Endothelial cell of umbilical vein (primary cell): ENCODE data around the gene CHD5. TPM values are rescaled to one million over a fixed set of nuclear protein-coding genes. Genes with fewer than 3 reads are reported as not detected.

ENCODE experiments used
- BruUV-seq: library from RNA; stranded (reverse); fragments of 400-500 nt; replicated peaks from 2 replicates; lab custom pipeline; 2021; lab: Mats Ljungman, UMichigan
- CTCF ChIA-PET: fragments of 300-600, 350-600 bp; sonication (Branson Sonifier 250); formaldehyde crosslinking; loops from one replicate; lab custom pipeline; 2021; ENCODE audit warnings: antibody characterized with exemption, inconsistent platforms; lab: Charles Lee
- POLR2A ChIA-PET: fragments of 300-600, 350-600 bp; sonication (Branson Sonifier 250); formaldehyde crosslinking; loops from one replicate; lab custom pipeline; 2021; ENCODE audit warnings: antibody characterized with exemption, inconsistent platforms; lab: Charles Lee
- DNase-seq: peaks from one replicate; pipeline ENCODE4 v3.0.0-alpha.2; 2011; ENCODE audit warnings: low read depth, low spot score
- FAIRE-seq: peaks from 2 replicates; lab custom pipeline; 2011; peaks lifted over from hg19 to GRCh38; lab: Jason Lieb, UNC
- H2AFZ ChIP-seq: 2 replicates; pipeline ENCODE4 v1.6.0; 2012; ENCODE audit warnings: low read depth, low read length, control low read depth, inconsistent platforms
- H3K27ac ChIP-seq: 2 replicates; pipeline ENCODE4 v1.5.1; 2011; ENCODE audit warnings: low read depth, mild to moderate bottlenecking, control low read depth, low read length, moderate library complexity; ENCODE audit not compliant: insufficient read depth
- H3K27me3 ChIP-seq, 2 experiments: 2 replicates each; pipeline versions ENCODE4 v1.6.0 to v1.6.1; 2011; ENCODE audit warnings: low read length in 2 of 2, mixed read lengths in 1 of 2; ENCODE audit not compliant: control insufficient read depth in 2 of 2, insufficient read depth in 2 of 2
- H3K36me3 ChIP-seq, 2 experiments: 2 replicates in 1 of 2; 3 replicates in 1 of 2; pipeline ENCODE4 v1.5.1; 2011; ENCODE audit warnings: low read length in 2 of 2, mild to moderate bottlenecking in 1 of 2, moderate library complexity in 1 of 2; ENCODE audit not compliant: control insufficient read depth in 2 of 2, insufficient read depth in 2 of 2; ENCODE audit errors: extremely low read depth in 1 of 2
- H3K4me1 ChIP-seq: 3 replicates; pipeline ENCODE4 v1.5.1; 2011; ENCODE audit warnings: mild to moderate bottlenecking, low read length; ENCODE audit not compliant: control insufficient read depth, insufficient read depth; ENCODE audit errors: extremely low read depth
- H3K4me2 ChIP-seq: 2 replicates; pipeline ENCODE4 v1.6.1; 2011; ENCODE audit warnings: low read length, control low read depth, mixed read lengths; ENCODE audit not compliant: insufficient read depth
- H3K4me3 ChIP-seq, 3 experiments: fragments of 200-600 bp in 1 of 3; sonication (generic), shearing (Covaris generic) in 1 of 3; replicated peaks in 1 of 3; 2 replicates each; pipeline ENCODE4 v1.5.1; 2011 to 2016; ENCODE audit warnings: control low read depth in 3 of 3, low read length in 3 of 3, mild to moderate bottlenecking in 2 of 3, inconsistent platforms in 1 of 3, low read depth in 1 of 3, moderate library complexity in 1 of 3; ENCODE audit not compliant: insufficient read depth in 1 of 3
- H3K79me2 ChIP-seq: 2 replicates; pipeline ENCODE4 v1.6.0; 2012; ENCODE audit warnings: low read length, inconsistent platforms; ENCODE audit not compliant: control insufficient read depth, insufficient read depth
- H3K9ac ChIP-seq: replicated peaks from 2 replicates; pipeline ENCODE3; 2011; ENCODE audit warnings: low read length, control low read depth; ENCODE audit not compliant: insufficient read depth; ENCODE audit errors: extremely low read depth
- H3K9me1 ChIP-seq: replicated peaks from 3 replicates; pipeline ENCODE4 v1.6.0; 2011; ENCODE audit warnings: mild to moderate bottlenecking, low read length; ENCODE audit not compliant: control insufficient read depth, insufficient read depth; ENCODE audit errors: extremely low read depth
- H3K9me3 ChIP-seq: replicated peaks from 2 replicates; pipeline ENCODE4 v1.5.1; 2012; ENCODE audit warnings: low read length, inconsistent platforms; ENCODE audit not compliant: control insufficient read depth, insufficient read depth
- H4K20me1 ChIP-seq: replicated peaks from 2 replicates; pipeline ENCODE3; 2011; ENCODE audit warnings: mild to moderate bottlenecking, low read length; ENCODE audit not compliant: control insufficient read depth, insufficient read depth; ENCODE audit errors: extremely low read depth
- CTCF ChIP-seq, 2 donors: IDR thresholded peaks; 1 replicate in 1 of 2; 2 replicates in 1 of 2; pipeline ENCODE4 v1.5.1; 2011; ENCODE audit warnings: low read length in 2 of 2, mild to moderate bottlenecking in 2 of 2, moderate library complexity in 2 of 2, control low read depth in 1 of 2, inconsistent platforms in 1 of 2, low read depth in 1 of 2; ENCODE audit not compliant: insufficient read depth in 1 of 2; ENCODE audit errors: extremely low read depth in 1 of 2
- EZH2 ChIP-seq: IDR thresholded peaks from 2 replicates; pipeline ENCODE4 v1.6.1; 2012; ENCODE audit warnings: borderline replicate concordance, low read depth, mild to moderate bottlenecking, moderate library complexity, low read length, inconsistent platforms; ENCODE audit not compliant: severe bottlenecking
- FOS ChIP-seq: IDR thresholded peaks from 2 replicates; pipeline ENCODE4 v1.6.1; 2011; ENCODE audit warnings: mild to moderate bottlenecking, low read length, moderate library complexity, borderline replicate concordance; ENCODE audit not compliant: insufficient read depth
- GATA2 ChIP-seq: IDR thresholded peaks from 2 replicates; pipeline ENCODE4 v1.7.0; 2011; ENCODE audit warnings: low read depth, mild to moderate bottlenecking, moderate library complexity, mixed read lengths, low read length; ENCODE audit not compliant: insufficient read length, insufficient read depth
- JUN ChIP-seq: IDR thresholded peaks from 2 replicates; pipeline ENCODE4 v1.6.1; 2011; ENCODE audit warnings: borderline replicate concordance, low read depth; ENCODE audit not compliant: insufficient read length, insufficient read depth
- MAX ChIP-seq: IDR thresholded peaks from 2 replicates; pipeline ENCODE4 v1.6.1; 2011; ENCODE audit not compliant: insufficient read depth, insufficient read length
- MYC ChIP-seq: IDR thresholded peaks from one replicate; pipeline ENCODE4 v1.6.1; 2011; ENCODE audit warnings: mild to moderate bottlenecking, low read depth, low read length
- POLR2A ChIP-seq: IDR thresholded peaks from 2 replicates; pipeline ENCODE4 v1.6.1; 2012; ENCODE audit warnings: low read depth, mild to moderate bottlenecking, control low read depth, low read length
- POLR2AphosphoS5 ChIP-seq: IDR thresholded peaks from 2 replicates; pipeline ENCODE4 v1.6.1; 2012; ENCODE audit warnings: low read depth, mild to moderate bottlenecking, control low read depth, low read length, moderate library complexity; ENCODE audit not compliant: insufficient read depth
- dilution Hi-C: fragments of 300-500 bp; cut with MboI; formaldehyde crosslinking; loops from one replicate; pipeline ENCODE4 v1.15.0; 2019; ENCODE audit warnings: low sequenced_read_pairs; ENCODE audit not compliant: extremely low pct_ligation_motif_present
- intact Hi-C: fragments of 100-400 bp; cut with micrococcal nuclease; formaldehyde crosslinking; loops from one replicate; pipeline ENCODE4 v1.10.0; 2022
- polyA plus RNA-seq, 4 experiments: library from polyadenylated mRNA; depleted of rRNA in 3 of 4; stranded (reverse) in 3 of 4; unstranded in 1 of 4; fragments of >200 nt; gene quantifications; 2 replicates each; pipeline versions ENCODE4 v1.2.1 to v1.2.3, GENCODE V29; 2011 to 2012; ENCODE audit warnings: missing spikeins in 1 of 4
- total RNA-seq: library from RNA; stranded (reverse); gene quantifications from 2 replicates; pipeline ENCODE4 v1.2.3, GENCODE V29; 2021

Gene CHD5
- total and polyA plus RNA-seq, 2 donors (not counting 3 experiments of a cell fraction or from before 2014, with no cell fraction given), result 0.04 to 0.11 TPM

GRCh38 chr1:6128276-6129081 is 51.6 kb downstream of the CHD5 start:
- DNase-seq (no peak), FAIRE-seq (no peak)
- no peaks in the 10 kb centered on the region for H4K20me1 ChIP-seq
- no peak overlapping the region for H2AFZ ChIP-seq
- H3K27ac ChIP-seq, result no peak overlapping the region
- intact Hi-C loops, result no loop called here
- ChIA-PET CTCF (no interaction called here), POLR2A (no interaction called here)
- H3K9me1 ChIP-seq, result no peaks in the 10 kb centered on the region
- no peaks in the 10 kb centered on the region for H3K4me1 ChIP-seq
- no peaks in the 10 kb centered on the region for H3K79me2 ChIP-seq
- no TSS peak for BruUV-seq
- H3K27me3 ChIP-seq, result no peaks in the 10 kb centered on the region
- H3K9me3 ChIP-seq, result no peaks in the 10 kb centered on the region
- TF ChIP-seq FOS (no peak), MAX (no peak), JUN (no peak), CTCF (IDR thresholded peaks at IDR 0.05; ENCODE audit: extremely low read depth in 1 of 2, insufficient read depth in 1 of 2, low read depth in 1 of 2, low read length in 2 of 2) (no peak), POLR2AphosphoS5 (no peak), POLR2A (no peak), MYC (no peak), GATA2 (no peak), EZH2 (no peak)
- no peak overlapping the region for H3K4me2 ChIP-seq
- dilution Hi-C loops, result no loop called here
- H3K9ac ChIP-seq, result no peak overlapping the region
- H3K4me3 ChIP-seq, result no peak overlapping the region
- H3K36me3 ChIP-seq, result no peaks in the 10 kb centered on the region
